ENCODE data around the gene NAALADL2. TPM values are rescaled to one million over a fixed set of nuclear protein-coding genes. Genes with fewer than 3 reads are reported as not detected.
"Not testable (repeated sequence)": the region's sequence is repeated elsewhere in the genome, so short reads cannot be mapped to it uniquely, and the experiment has no call there.

The NAALADL2 gene
- polyA plus RNA-seq, 3 donors from 2014 or later: 0.10 TPM; not detected in 2

DNA sequence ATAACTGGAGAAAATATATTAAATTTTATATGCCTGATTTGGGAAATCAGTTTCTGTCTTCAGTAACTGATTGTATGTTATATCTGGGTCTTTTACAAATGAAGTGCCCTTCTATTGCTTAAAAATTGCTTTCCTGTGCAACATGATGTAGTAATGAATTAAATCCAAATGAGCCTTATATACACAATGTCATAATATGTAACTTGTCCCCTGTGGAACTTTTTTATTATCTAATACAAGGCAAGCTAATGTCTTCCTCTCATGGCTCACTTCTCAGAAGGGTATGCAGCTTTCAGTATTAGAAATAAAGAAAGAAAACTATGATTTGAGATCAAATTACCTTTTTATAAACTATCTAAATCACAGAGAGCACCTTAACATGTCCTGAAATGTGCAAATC lies 248.9 kb downstream of the NAALADL2 start:
- Mint-ChIP-seq H3K9me3 (peaks cover 0 to 27% (median 9%) of the 10 kb centered on the region in 6 donors), H3K4me1 (peaks cover 0 to 5% of the 10 kb centered on the region in 2 donors), H3K27me3 (ENCODE audit: low read depth in 3 of 3) (peaks cover 0 to 2% (median 0%) of the 10 kb centered on the region in 3 donors), H3K4me3 (no peak overlapping the region), H3K36me3 (no peaks in the 10 kb centered on the region), H3K27ac (no peak overlapping the region)
- DNase-seq: no peak

DNA sequence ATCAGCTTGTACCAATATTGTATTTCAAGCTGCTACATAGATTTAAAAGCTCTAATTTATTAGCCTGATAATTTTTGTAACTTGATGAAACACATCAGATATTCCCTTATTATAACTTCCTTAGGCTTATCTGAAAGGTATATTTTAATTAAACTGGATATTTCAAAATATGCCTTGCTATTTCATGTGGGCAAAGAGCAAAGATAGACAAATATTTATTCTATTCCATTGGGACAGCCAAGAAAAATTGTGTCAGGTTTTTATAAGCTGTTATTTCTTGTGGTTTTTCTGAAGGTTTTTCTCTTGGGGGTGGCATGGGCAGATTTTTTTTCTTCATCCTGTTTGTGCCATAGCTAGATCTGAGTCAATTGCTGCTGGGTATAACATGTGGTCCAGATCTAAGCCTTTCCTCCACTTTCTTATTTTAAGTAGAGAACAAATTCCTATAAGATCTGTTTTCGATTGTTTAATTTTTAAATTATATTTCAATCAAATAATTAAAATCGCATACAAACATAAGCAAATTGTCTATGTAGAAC lies 249.5 kb downstream of the NAALADL2 start:
- no peak for DNase-seq
- Mint-ChIP-seq H3K9me3 (peaks cover 0 to 27% (median 8%) of the 10 kb centered on the region in 6 donors), H3K4me1 (peaks cover 0 to 5% of the 10 kb centered on the region in 2 donors), H3K36me3 (no peaks in the 10 kb centered on the region), H3K4me3 (no peak overlapping the region), H3K27ac (no peak overlapping the region), H3K27me3 (ENCODE audit: low read depth in 3 of 3) (peaks cover 0 to 2% (median 0%) of the 10 kb centered on the region in 3 donors)

- Mint-ChIP-seq H3K4me1 (peaks cover 0 to 5% of the 10 kb centered on the region in 2 donors), H3K4me3 (no peak overlapping the region), H3K27me3 (ENCODE audit: low read depth in 3 of 3) (peaks cover 0 to 2% (median 0%) of the 10 kb centered on the region in 3 donors), H3K9me3 (peaks cover 2 to 31% (median 13%) of the 10 kb centered on the region in 6 donors), H3K27ac (no peak overlapping the region), H3K36me3 (peaks cover 0 to 3% (median 0%) of the 10 kb centered on the region in 3 donors)
- no peak for DNase-seq
Observed at GRCh38 chr3:175111036-175111435, 251.9 kb downstream of the NAALADL2 start.

GRCh38 chr3:175118382-175118941 lies 259.3 kb downstream of the NAALADL2 start:
- peaks cover 4 to 24% (median 11%) of the 10 kb centered on the region in 6 donors for H3K9me3 Mint-ChIP-seq
- no peaks in the 10 kb centered on the region for H3K27me3 Mint-ChIP-seq (ENCODE audit: low read depth in 3 of 3)
- H3K4me1 Mint-ChIP-seq: no peaks in the 10 kb centered on the region
- H3K4me3 Mint-ChIP-seq: no peak overlapping the region
- no peak overlapping the region for H3K27ac Mint-ChIP-seq
- DNase-seq: no peak
- H3K36me3 Mint-ChIP-seq: peaks cover 0 to 3% (median 0%) of the 10 kb centered on the region in 3 donors

- no peaks in the 10 kb centered on the region for H3K4me1 Mint-ChIP-seq
- no peak overlapping the region for H3K27ac Mint-ChIP-seq
- H3K4me3 Mint-ChIP-seq: no peak overlapping the region
- no peak for DNase-seq
- no peaks in the 10 kb centered on the region for H3K27me3 Mint-ChIP-seq (ENCODE audit: low read depth in 3 of 3)
- H3K36me3 Mint-ChIP-seq: no peaks in the 10 kb centered on the region
- H3K9me3 Mint-ChIP-seq: peaks cover 0 to 16% (median 5%) of the 10 kb centered on the region in 6 donors
Observed at GRCh38 chr3:175121225-175121624, 262.1 kb downstream of the NAALADL2 start.

- Mint-ChIP-seq H3K4me3 (no peak overlapping the region), H3K27me3 (ENCODE audit: low read depth in 3 of 3) (peaks cover 0 to 1% (median 0%) of the 10 kb centered on the region in 3 donors), H3K4me1 (no peaks in the 10 kb centered on the region), H3K9me3 (peaks cover 0 to 24% (median 4%) of the 10 kb centered on the region in 6 donors), H3K36me3 (no peaks in the 10 kb centered on the region), H3K27ac (no peak overlapping the region)
- DNase-seq: no peak
Observed at GRCh38 chr3:175127075-175127662, 268.0 kb downstream of the NAALADL2 start.

DNA sequence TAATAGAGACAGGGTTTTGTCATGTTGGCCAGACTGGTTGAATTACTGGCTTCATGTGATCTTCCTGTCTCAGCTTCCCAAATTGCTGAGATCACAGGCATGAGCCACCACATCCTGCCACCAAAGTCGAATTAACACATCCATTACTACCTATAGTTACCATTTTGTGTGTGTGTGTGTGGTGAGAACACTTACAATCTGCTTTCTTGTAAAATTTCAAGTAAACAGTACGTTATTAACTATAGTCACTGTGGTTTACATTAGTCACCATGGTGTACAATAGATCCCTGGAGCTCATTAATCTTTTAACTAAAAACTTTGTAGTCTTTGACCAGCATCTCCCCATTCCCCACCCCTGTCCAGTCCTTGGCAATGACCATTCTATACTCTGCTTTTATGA lies 270.0 kb downstream of the NAALADL2 start:
- DNase-seq: no peak
- H3K36me3 Mint-ChIP-seq: no peaks in the 10 kb centered on the region
- H3K27ac Mint-ChIP-seq: no peak overlapping the region
- no peaks in the 10 kb centered on the region for H3K4me1 Mint-ChIP-seq
- H3K4me3 Mint-ChIP-seq: no peak overlapping the region
- H3K9me3 Mint-ChIP-seq: peaks cover 0 to 27% (median 7%) of the 10 kb centered on the region in 6 donors
- H3K27me3 Mint-ChIP-seq (ENCODE audit: low read depth in 3 of 3): peaks cover 0 to 1% (median 0%) of the 10 kb centered on the region in 3 donors

DNA sequence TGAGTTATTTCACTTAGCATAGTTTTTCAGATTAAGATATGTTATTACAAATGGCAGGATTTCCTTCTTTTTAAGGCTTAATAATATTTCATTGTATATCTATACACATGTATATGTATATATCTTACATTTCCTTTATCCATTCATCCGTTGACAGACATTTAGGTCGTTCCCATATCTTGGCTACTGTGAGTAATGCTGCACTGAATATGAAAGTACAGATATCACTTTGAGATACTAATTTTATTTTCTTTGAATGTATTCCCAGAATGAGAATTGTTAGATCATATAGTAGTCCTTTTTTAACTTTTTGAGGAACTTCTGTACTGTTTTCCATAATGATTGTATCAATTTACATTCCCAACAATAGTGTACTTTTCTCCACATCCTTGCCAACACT lies 270.4 kb downstream of the NAALADL2 start:
- Mint-ChIP-seq H3K4me1 (no peaks in the 10 kb centered on the region), H3K36me3 (no peaks in the 10 kb centered on the region), H3K9me3 (peaks cover 0 to 28% (median 9%) of the 10 kb centered on the region in 6 donors), H3K27ac (no peak overlapping the region), H3K4me3 (no peak overlapping the region), H3K27me3 (ENCODE audit: low read depth in 3 of 3) (peaks cover 0 to 1% (median 0%) of the 10 kb centered on the region in 3 donors)
- DNase-seq: no peak

DNA sequence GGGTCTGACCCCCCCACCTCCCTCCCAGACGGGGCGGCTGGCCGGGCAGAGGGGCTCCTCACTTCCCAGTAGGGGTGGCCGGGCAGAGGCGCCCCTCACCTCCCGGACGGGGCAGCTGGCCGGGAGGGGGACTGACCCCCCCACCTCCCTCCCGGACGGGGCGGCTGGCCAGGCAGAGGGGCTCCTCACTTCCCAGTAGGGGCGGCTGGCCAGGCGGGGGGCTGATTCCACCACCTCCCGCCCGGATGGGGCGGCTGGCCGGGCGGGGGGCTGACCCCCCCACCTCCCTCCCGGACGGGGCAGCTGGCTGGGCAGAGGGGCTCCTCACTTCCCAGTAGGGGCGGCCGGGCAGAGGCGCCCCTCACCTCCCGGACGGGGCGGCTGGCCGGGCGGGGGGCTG lies 272.7 kb downstream of the NAALADL2 start:
- not testable (repeated sequence) for H3K4me1 Mint-ChIP-seq; H3K27ac Mint-ChIP-seq; H3K36me3 Mint-ChIP-seq; H3K4me3 Mint-ChIP-seq; H3K27me3 Mint-ChIP-seq (ENCODE audit: low read depth in 3 of 3); DNase-seq
- peaks cover 0 to 29% (median 19%) of the 10 kb centered on the region in 6 donors for H3K9me3 Mint-ChIP-seq

DNA sequence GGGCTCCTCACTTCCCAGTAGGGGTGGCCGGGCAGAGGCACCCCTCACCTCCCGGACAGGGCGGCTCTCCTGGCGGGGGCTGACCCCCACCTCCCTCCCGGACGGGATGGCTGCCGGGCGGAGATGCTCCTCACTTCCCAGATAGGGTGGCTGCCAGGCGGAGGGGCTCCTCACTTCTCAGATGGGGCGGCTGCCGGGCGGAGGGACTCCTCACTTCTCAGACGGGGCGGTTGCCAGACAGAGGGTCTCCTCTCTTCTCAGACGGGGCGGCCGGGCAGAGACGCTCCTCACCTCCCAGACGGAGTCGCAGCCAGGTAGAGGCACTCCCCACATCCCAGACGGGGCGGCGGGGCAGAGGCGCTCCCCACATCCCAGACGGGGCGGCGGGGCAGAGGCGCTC lies 273.6 kb downstream of the NAALADL2 start:
- H3K9me3 Mint-ChIP-seq: peaks cover 0 to 30% (median 17%) of the 10 kb centered on the region in 6 donors
- H3K4me3 Mint-ChIP-seq; H3K27me3 Mint-ChIP-seq (ENCODE audit: low read depth in 3 of 3); H3K36me3 Mint-ChIP-seq; H3K27ac Mint-ChIP-seq; DNase-seq; H3K4me1 Mint-ChIP-seq: not testable (repeated sequence)

- peaks cover 3 to 38% (median 14%) of the 10 kb centered on the region in 6 donors for H3K9me3 Mint-ChIP-seq
- H3K27ac Mint-ChIP-seq: no peak overlapping the region
- H3K4me1 Mint-ChIP-seq: no peaks in the 10 kb centered on the region
- no peak overlapping the region for H3K4me3 Mint-ChIP-seq
- no peaks in the 10 kb centered on the region for H3K27me3 Mint-ChIP-seq (ENCODE audit: low read depth in 3 of 3)
- no peak for DNase-seq
- H3K36me3 Mint-ChIP-seq: no peaks in the 10 kb centered on the region
Observed at GRCh38 chr3:175144368-175144767, 285.2 kb downstream of the NAALADL2 start.

GRCh38 chr3:175146258-175146657 lies 287.1 kb downstream of the NAALADL2 start:
- Mint-ChIP-seq H3K36me3 (no peaks in the 10 kb centered on the region), H3K9me3 (peaks cover 3 to 29% (median 9%) of the 10 kb centered on the region in 6 donors), H3K27ac (no peak overlapping the region), H3K4me1 (no peaks in the 10 kb centered on the region), H3K4me3 (no peak overlapping the region), H3K27me3 (ENCODE audit: low read depth in 3 of 3) (no peaks in the 10 kb centered on the region)
- no peak for DNase-seq

- Mint-ChIP-seq H3K36me3 (no peaks in the 10 kb centered on the region), H3K27me3 (ENCODE audit: low read depth in 3 of 3) (no peaks in the 10 kb centered on the region), H3K4me3 (no peak overlapping the region), H3K9me3 (peaks cover 3 to 22% (median 10%) of the 10 kb centered on the region in 6 donors), H3K4me1 (no peaks in the 10 kb centered on the region), H3K27ac (no peak overlapping the region)
- DNase-seq: no peak
Observed at GRCh38 chr3:175149675-175150074, 290.5 kb downstream of the NAALADL2 start.

DNA sequence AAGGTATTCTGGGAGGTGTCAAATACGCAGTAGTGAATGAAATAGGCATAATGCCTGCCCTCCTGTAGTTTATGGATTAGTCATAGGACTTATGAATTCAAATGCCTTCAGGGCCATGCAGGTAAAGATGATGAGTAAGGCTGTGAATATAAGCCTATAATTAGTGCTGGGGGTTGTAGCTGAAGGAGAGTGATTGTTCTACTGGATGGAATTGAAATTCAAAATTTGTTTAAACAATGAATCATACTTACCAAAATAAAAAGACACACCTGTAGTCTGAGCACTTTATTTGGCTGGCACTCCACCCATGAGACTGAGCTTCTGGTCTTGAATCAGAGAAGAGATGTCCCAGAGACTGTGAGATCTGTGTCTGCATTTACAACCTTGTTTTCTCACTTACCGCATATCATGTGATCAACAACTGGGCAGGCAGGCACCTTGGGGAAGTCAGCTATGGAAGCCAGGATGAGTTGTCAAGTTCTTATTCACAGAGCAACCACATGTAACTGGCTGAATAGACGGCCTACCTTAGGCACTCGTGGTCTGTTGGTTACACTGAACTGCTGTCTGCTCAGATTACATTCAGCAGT lies 291.8 kb downstream of the NAALADL2 start:
- no peak for DNase-seq
- no peak overlapping the region for H3K27ac Mint-ChIP-seq
- H3K4me1 Mint-ChIP-seq: no peaks in the 10 kb centered on the region
- H3K4me3 Mint-ChIP-seq: no peak overlapping the region
- H3K27me3 Mint-ChIP-seq (ENCODE audit: low read depth in 3 of 3): no peaks in the 10 kb centered on the region
- H3K9me3 Mint-ChIP-seq: peaks cover 1 to 25% (median 7%) of the 10 kb centered on the region in 6 donors
- H3K36me3 Mint-ChIP-seq: no peaks in the 10 kb centered on the region

All from immature natural killer cell (primary cell).